ENCODE data around the gene ABCC12. TPM values are rescaled to one million over a fixed set of nuclear protein-coding genes. Genes with fewer than 3 reads are reported as not detected.

The ABCC12 gene
- total and polyA plus RNA-seq, 10 of the 15 experiments (the other 5 are each of a cell fraction or from before 2014, with no cell fraction given) = 0.02 to 0.03 (median 0.03) TPM; not detected in 6

DNA sequence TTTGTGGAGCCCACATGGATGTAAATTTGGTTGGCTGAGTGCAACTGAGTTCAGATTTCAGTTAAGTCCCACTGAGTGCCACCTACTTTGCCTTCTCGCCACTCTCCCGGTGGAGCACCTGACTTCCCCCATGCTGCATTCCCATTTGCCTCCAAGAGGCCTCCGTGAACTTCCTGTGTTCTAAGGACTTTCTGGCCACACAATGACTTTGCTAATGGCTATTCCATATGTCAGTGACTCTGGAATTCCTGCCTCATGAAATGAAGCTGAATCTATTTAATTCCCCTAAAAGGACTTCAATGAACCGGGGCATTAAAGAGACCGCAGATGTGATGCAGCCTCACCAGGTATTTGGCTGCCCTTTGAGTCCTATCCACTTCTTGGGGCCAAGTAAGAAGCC lies 29.9 kb downstream of the ABCC12 start:
- in situ Hi-C loops (cut with MboI) = no loop called here
- 83% methylated on average over 5 of the region's 5 CpGs for WGBS (ENCODE audit: insufficient coverage, insufficient replicate concordance, low lambda C conversion rate, missing lambda C conversion rate)
- intact Hi-C loops (cut with micrococcal nuclease; ENCODE audit: unreplicated experiment) = no loop called here
- H3K4me1 ChIP-seq (ENCODE audit: control insufficient read depth, insufficient read depth, low read length) = no peaks in the 10 kb centered on the region; the same call in 1 of the 2 replicates
- ChIA-PET POLR2A (interaction anchor here (0.5 kb wide), 1 partner anchor 1138 kb away, joined by 3 read pairs; no protein-coding TSS in a partner anchor), SMC1A (ENCODE audit: uncharacterized antibody, unreplicated experiment) (no interaction called here), RAD21 (ENCODE audit: unreplicated experiment) (interaction anchor here (0.9 kb wide), 1 partner anchor 30 kb away, joined by 3 read pairs; no protein-coding TSS in a partner anchor), CTCF (no interaction called here)
- no peaks in the 10 kb centered on the region for H3K36me3 ChIP-seq (ENCODE audit: control insufficient read depth in 2 of 2, insufficient read depth in 2 of 2, low read length in 1 of 2)
- BruUV-seq (replicated peaks) = no TSS peak
- no peaks in the 10 kb centered on the region for H3K9me3 ChIP-seq (replicated peaks; ENCODE audit: control insufficient read depth, insufficient read depth, low read length)
- H3K79me2 ChIP-seq (ENCODE audit: control insufficient read depth, insufficient read depth, low read length) = no peaks in the 10 kb centered on the region
- DNase-seq (ENCODE audit: low read depth, low spot score) = no peak
- no peak overlapping the region for H3K27ac ChIP-seq (ENCODE audit: control insufficient read depth, insufficient read depth)
- H3K4me3 ChIP-seq = no peak overlapping the region
- no peak for FAIRE-seq
- H2AFZ ChIP-seq (ENCODE audit: control insufficient read depth, low read depth, low read length) = no peak overlapping the region
- no peak overlapping the region for H3K4me2 ChIP-seq (ENCODE audit: control insufficient read depth, insufficient read depth)
- no peaks in the 10 kb centered on the region for H4K20me1 ChIP-seq (ENCODE audit: control insufficient read depth, insufficient read depth)
- H3K27me3 ChIP-seq (replicated peaks in 1 of 2; ENCODE audit: control insufficient read depth in 2 of 2, insufficient read depth in 2 of 2, low read length in 1 of 2) = no peaks in the 10 kb centered on the region
- TF ChIP-seq BACH1 (IDR thresholded peaks at IDR 0.05; ENCODE audit: borderline replicate concordance) (no peak), KAT2A (conservative IDR thresholded peaks at IDR 0.05; ENCODE audit: control insufficient read depth, low read depth, low read length) (no peak), SIN3A (IDR thresholded peaks at IDR 0.05; ENCODE audit: low read depth, low read length) (no peak), NFYB (IDR thresholded peaks at IDR 0.05; ENCODE audit: insufficient read depth, low read depth, low read length) (no peak)
- TF ChIP-seq, protein P1, sequence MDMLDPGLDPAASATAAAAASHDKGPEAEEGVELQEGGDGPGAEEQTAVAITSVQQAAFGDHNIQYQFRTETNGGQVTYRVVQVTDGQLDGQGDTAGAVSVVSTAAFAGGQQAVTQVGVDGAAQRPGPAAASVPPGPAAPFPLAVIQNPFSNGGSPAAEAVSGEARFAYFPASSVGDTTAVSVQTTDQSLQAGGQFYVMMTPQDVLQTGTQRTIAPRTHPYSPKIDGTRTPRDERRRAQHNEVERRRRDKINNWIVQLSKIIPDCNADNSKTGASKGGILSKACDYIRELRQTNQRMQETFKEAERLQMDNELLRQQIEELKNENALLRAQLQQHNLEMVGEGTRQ (IDR thresholded peaks at IDR 0.05; ENCODE audit: borderline replicate concordance, low read depth, low read length) = no peak
- TF ChIP-seq, protein P2, sequence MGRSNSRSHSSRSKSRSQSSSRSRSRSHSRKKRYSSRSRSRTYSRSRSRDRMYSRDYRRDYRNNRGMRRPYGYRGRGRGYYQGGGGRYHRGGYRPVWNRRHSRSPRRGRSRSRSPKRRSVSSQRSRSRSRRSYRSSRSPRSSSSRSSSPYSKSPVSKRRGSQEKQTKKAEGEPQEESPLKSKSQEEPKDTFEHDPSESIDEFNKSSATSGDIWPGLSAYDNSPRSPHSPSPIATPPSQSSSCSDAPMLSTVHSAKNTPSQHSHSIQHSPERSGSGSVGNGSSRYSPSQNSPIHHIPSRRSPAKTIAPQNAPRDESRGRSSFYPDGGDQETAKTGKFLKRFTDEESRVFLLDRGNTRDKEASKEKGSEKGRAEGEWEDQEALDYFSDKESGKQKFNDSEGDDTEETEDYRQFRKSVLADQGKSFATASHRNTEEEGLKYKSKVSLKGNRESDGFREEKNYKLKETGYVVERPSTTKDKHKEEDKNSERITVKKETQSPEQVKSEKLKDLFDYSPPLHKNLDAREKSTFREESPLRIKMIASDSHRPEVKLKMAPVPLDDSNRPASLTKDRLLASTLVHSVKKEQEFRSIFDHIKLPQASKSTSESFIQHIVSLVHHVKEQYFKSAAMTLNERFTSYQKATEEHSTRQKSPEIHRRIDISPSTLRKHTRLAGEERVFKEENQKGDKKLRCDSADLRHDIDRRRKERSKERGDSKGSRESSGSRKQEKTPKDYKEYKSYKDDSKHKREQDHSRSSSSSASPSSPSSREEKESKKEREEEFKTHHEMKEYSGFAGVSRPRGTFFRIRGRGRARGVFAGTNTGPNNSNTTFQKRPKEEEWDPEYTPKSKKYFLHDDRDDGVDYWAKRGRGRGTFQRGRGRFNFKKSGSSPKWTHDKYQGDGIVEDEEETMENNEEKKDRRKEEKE (IDR thresholded peaks at IDR 0.05) = no peak
- TF ChIP-seq, protein P3, sequence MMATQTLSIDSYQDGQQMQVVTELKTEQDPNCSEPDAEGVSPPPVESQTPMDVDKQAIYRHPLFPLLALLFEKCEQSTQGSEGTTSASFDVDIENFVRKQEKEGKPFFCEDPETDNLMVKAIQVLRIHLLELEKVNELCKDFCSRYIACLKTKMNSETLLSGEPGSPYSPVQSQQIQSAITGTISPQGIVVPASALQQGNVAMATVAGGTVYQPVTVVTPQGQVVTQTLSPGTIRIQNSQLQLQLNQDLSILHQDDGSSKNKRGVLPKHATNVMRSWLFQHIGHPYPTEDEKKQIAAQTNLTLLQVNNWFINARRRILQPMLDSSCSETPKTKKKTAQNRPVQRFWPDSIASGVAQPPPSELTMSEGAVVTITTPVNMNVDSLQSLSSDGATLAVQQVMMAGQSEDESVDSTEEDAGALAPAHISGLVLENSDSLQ (IDR thresholded peaks at IDR 0.05) = no peak
- no peak for ATAC-seq
- no peak overlapping the region for H3K9ac ChIP-seq (ENCODE audit: control insufficient read depth, insufficient read depth, low read length)

All from GM12878 (cell line).